Measurements from ENCODE around the gene GALR1. TPM values are rescaled to one million over a fixed set of nuclear protein-coding genes. Genes with fewer than 3 reads are reported as not detected.

The GALR1 gene
- total and polyA plus RNA-seq, 5 donors from 2014 or later, result not detected

Other genes with a start within 250 kb of the GALR1 start
- gene MBP, start 117.1 kb upstream of the GALR1 start, total RNA-seq, result 172 TPM
- gene MBP, start 117.1 kb upstream of the GALR1 start, polyA plus RNA-seq, result 100 to 1,000 TPM; 134 to 145 (median 141) TPM